ENCODE measurements around the gene FAM131A. TPM values are rescaled to one million over a fixed set of nuclear protein-coding genes. Genes with fewer than 3 reads are reported as not detected.

Gene FAM131A
- total and polyA plus RNA-seq, 7 experiments from 2014 or later = 2.2 to 13.4 (median 8.2) TPM

- Mint-ChIP-seq H3K27me3 (peaks cover 38 to 82% (median 48%) of the 10 kb centered on the region in 5 donors), H3K27ac (no peak overlapping the region), H3K9me3 (peaks cover 0 to 3% (median 0%) of the 10 kb centered on the region in 11 donors), H3K4me1 (peaks cover 0 to 15% (median 8%) of the 10 kb centered on the region in 7 donors), H3K36me3 (peaks cover 0 to 1% (median 0%) of the 10 kb centered on the region in 5 donors), H3K4me3 (peak overlapping the region in 2 of 10 donors; percentile 80 to 81)
- peaks cover 4 to 5% of the 10 kb centered on the region in 2 donors for H3K4me1 ChIP-seq (ENCODE audit: control insufficient read depth in 2 of 2, insufficient read depth in 2 of 2, low read length in 2 of 2)
- CTCF ChIA-PET = interaction anchor here (0.8 kb wide), 1 partner anchor 8 kb away, joined by 4 read pairs; no protein-coding TSS in a partner anchor
- peak; percentile 31 for ATAC-seq
- H3K27me3 ChIP-seq (ENCODE audit: control insufficient read depth in 2 of 2, insufficient read depth in 2 of 2, low read length in 2 of 2) = peaks cover 0 to 9% of the 10 kb centered on the region in 2 donors
- POLR2A ChIA-PET = interaction anchor here (1.6 kb wide), 1 partner anchor 12 kb away, joined by 4 read pairs; no protein-coding TSS in a partner anchor
- intact Hi-C loops (cut with micrococcal nuclease) = no loop called here
- no peak overlapping the region for H3K27ac ChIP-seq (ENCODE audit: low read depth, low read length)
- no peak overlapping the region for H3K4me3 ChIP-seq (ENCODE audit: low read length)
- H3K36me3 ChIP-seq (ENCODE audit: control insufficient read depth in 2 of 3, insufficient read depth in 3 of 3, low read length in 3 of 3) = no peaks in the 10 kb centered on the region
- DNase-seq = peak in 1 of 9 donors; percentile 18
- no peaks in the 10 kb centered on the region for H3K9me3 ChIP-seq (ENCODE audit: control insufficient read depth in 2 of 3, low read length in 3 of 3)
Measured at GRCh38 chr3:184380185-184380626, 42.8 kb downstream of the FAM131A start.

GRCh38 chr3:184380627-184381260 lies 43.3 kb downstream of the FAM131A start:
- H3K4me1 Mint-ChIP-seq = peaks cover 0 to 15% (median 8%) of the 10 kb centered on the region in 7 donors
- peak overlapping the region; percentile 50 to 84 (median 76) for H3K4me3 Mint-ChIP-seq
- ChIA-PET CTCF (interaction anchor here (0.8 kb wide), 1 partner anchor 9 kb away, joined by 4 read pairs; no protein-coding TSS in a partner anchor), POLR2A (interaction anchor here (1.6 kb wide), 1 partner anchor 13 kb away, joined by 4 read pairs; no protein-coding TSS in a partner anchor)
- H3K27me3 Mint-ChIP-seq = peaks cover 34 to 79% (median 42%) of the 10 kb centered on the region in 5 donors
- no peak overlapping the region for H3K27ac ChIP-seq (ENCODE audit: low read depth, low read length)
- no peaks in the 10 kb centered on the region for H3K36me3 ChIP-seq (ENCODE audit: control insufficient read depth in 2 of 3, insufficient read depth in 3 of 3, low read length in 3 of 3)
- H3K27me3 ChIP-seq (ENCODE audit: control insufficient read depth in 2 of 2, insufficient read depth in 2 of 2, low read length in 2 of 2) = peaks cover 0 to 9% of the 10 kb centered on the region in 2 donors
- peak overlapping the region; percentile 36 for H3K4me3 ChIP-seq (ENCODE audit: low read length)
- H3K36me3 Mint-ChIP-seq = peaks cover 0 to 1% (median 0%) of the 10 kb centered on the region in 5 donors
- H3K9me3 ChIP-seq (ENCODE audit: control insufficient read depth in 2 of 3, low read length in 3 of 3) = no peaks in the 10 kb centered on the region
- no peak for DNase-seq
- peak; percentile 20 for ATAC-seq
- H3K4me1 ChIP-seq (ENCODE audit: control insufficient read depth in 2 of 2, insufficient read depth in 2 of 2, low read length in 2 of 2) = peaks cover 4 to 5% of the 10 kb centered on the region in 2 donors
- intact Hi-C loops (cut with micrococcal nuclease) = no loop called here
- no peak overlapping the region for H3K27ac Mint-ChIP-seq
- H3K9me3 Mint-ChIP-seq = peaks cover 0 to under 1% (median 0%) of the 10 kb centered on the region in 11 donors

DNA sequence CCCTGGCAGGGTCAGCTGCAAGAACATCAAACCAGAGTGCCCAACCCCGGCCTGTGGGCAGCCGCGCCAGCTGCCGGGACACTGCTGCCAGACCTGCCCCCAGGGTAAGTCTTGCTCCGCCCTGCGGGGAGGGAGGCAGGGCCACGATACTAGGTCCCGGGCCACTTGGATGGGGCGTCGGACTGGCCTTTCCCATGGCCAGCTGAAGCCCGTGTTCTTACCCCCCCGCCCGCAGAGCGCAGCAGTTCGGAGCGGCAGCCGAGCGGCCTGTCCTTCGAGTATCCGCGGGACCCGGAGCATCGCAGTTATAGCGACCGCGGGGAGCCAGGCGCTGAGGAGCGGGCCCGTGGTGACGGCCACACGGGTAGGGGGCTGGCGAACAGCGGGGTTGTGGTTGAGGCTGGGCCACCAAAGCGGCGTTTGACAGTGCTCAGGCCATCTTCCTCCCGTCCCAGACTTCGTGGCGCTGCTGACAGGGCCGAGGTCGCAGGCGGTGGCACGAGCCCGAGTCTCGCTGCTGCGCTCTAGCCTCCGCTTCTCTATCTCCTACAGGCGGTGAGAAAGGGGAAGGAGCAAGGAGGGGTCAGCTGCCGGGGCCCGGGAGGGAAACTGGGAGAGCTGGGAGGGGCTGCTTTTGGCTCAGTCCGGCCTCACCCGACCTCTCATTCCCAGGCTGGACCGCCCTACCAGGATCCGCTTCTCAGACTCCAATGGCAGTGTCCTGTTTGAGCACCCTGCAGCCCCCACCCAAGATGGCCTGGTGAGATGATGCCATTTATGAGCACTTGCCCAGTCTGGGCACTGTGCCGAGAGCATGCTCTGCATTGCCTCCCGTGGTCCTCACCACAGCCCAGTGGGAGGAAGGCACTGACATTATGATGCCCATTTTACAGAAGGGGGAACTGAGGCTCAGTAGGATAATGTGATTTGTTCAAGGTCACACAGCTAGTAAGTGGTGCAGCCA lies 44.1 kb downstream of the FAM131A start:
- Mint-ChIP-seq H3K4me1 (peaks cover 0 to 15% (median 8%) of the 10 kb centered on the region in 7 donors), H3K4me3 (peak overlapping the region; percentile 36 to 84 (median 72)), H3K27me3 (peaks cover 33 to 75% (median 40%) of the 10 kb centered on the region in 5 donors), H3K9me3 (no peaks in the 10 kb centered on the region), H3K36me3 (peaks cover 0 to 1% (median 0%) of the 10 kb centered on the region in 5 donors), H3K27ac (no peak overlapping the region)
- peak overlapping the region; percentile 36 for H3K4me3 ChIP-seq (ENCODE audit: low read length)
- no peaks in the 10 kb centered on the region for H3K9me3 ChIP-seq (ENCODE audit: control insufficient read depth in 2 of 3, low read length in 3 of 3)
- ChIA-PET CTCF (no interaction called here), POLR2A (no interaction called here)
- peaks cover 4 to 5% of the 10 kb centered on the region in 2 donors for H3K4me1 ChIP-seq (ENCODE audit: control insufficient read depth in 2 of 2, insufficient read depth in 2 of 2, low read length in 2 of 2)
- DNase-seq (no peak), ATAC-seq (peak; percentile 34)
- H3K27me3 ChIP-seq (ENCODE audit: control insufficient read depth in 2 of 2, insufficient read depth in 2 of 2, low read length in 2 of 2) = peaks cover 0 to 9% of the 10 kb centered on the region in 2 donors
- H3K36me3 ChIP-seq (ENCODE audit: control insufficient read depth in 2 of 3, insufficient read depth in 3 of 3, low read length in 3 of 3) = no peaks in the 10 kb centered on the region
- intact Hi-C loops (cut with micrococcal nuclease) = no loop called here
- no peak overlapping the region for H3K27ac ChIP-seq (ENCODE audit: low read depth, low read length)

DNA sequence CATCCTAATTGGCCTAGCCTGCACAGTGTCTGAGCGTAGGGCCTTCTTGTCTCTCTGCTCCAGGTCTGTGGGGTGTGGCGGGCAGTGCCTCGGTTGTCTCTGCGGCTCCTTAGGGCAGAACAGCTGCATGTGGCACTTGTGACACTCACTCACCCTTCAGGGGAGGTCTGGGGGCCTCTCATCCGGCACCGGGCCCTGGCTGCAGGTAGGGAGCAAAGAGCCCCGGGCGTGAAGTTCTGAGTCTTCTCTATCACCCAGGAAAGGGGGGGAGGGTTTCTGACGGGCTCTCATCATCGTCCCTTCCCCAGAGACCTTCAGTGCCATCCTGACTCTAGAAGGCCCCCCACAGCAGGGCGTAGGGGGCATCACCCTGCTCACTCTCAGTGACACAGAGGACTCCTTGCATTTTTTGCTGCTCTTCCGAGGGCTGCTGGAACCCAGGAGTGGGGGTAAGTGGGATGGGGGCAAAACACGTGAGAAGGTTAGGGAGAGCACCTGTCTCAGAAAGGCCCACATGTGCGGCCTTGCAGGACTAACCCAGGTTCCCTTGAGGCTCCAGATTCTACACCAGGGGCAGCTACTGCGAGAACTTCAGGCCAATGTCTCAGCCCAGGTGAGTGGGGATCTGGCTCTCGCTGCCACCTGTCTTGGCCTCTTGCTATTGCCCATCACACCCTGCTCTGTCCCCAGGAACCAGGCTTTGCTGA lies 45.1 kb downstream of the FAM131A start:
- Mint-ChIP-seq H3K27ac (no peak overlapping the region), H3K27me3 (peaks cover 31 to 66% (median 40%) of the 10 kb centered on the region in 5 donors), H3K4me1 (peaks cover 0 to 15% (median 7%) of the 10 kb centered on the region in 7 donors), H3K36me3 (peaks cover 0 to 1% (median 0%) of the 10 kb centered on the region in 5 donors), H3K9me3 (no peaks in the 10 kb centered on the region), H3K4me3 (peak overlapping the region in 1 of 10 donors; percentile 80)
- no peak overlapping the region for H3K27ac ChIP-seq (ENCODE audit: low read depth, low read length)
- no peaks in the 10 kb centered on the region for H3K36me3 ChIP-seq (ENCODE audit: control insufficient read depth in 2 of 3, insufficient read depth in 3 of 3, low read length in 3 of 3)
- H3K9me3 ChIP-seq (ENCODE audit: control insufficient read depth in 2 of 3, low read length in 3 of 3) = no peaks in the 10 kb centered on the region
- intact Hi-C loops (cut with micrococcal nuclease) = no loop called here
- ChIA-PET POLR2A (no interaction called here), CTCF (no interaction called here)
- peaks cover 0 to 9% of the 10 kb centered on the region in 2 donors for H3K27me3 ChIP-seq (ENCODE audit: control insufficient read depth in 2 of 2, insufficient read depth in 2 of 2, low read length in 2 of 2)
- no peak for ATAC-seq
- no peak for DNase-seq
- H3K4me3 ChIP-seq (ENCODE audit: low read length) = no peak overlapping the region
- H3K4me1 ChIP-seq (ENCODE audit: control insufficient read depth in 2 of 2, insufficient read depth in 2 of 2, low read length in 2 of 2) = peaks cover 4 to 5% of the 10 kb centered on the region in 2 donors

DNA sequence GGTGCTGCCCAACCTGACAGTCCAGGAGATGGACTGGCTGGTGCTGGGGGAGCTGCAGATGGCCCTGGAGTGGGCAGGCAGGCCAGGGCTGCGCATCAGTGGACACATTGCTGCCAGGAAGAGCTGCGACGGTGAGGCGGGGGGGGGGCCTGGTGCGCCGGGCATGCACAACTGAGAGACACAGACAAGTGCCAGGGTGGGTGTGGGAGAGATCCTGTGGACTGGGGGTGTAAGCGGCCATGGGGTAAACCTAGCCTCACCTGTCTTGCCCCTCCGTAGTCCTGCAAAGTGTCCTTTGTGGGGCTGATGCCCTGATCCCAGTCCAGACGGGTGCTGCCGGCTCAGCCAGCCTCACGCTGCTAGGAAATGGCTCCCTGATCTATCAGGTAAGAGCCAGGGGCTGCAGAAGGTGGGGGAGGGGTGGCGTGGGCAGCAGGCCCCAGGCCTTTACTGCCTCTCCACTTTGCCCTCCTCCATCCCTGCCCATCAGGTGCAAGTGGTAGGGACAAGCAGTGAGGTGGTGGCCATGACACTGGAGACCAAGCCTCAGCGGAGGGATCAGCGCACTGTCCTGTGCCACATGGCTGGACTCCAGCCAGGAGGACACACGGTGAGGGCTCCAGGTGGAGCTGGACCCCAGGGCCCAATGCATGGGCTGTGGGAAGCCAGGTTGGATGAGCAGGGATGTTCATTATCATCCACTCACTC lies 45.8 kb downstream of the FAM131A start:
- DNase-seq (no peak), ATAC-seq (no peak)
- Mint-ChIP-seq H3K36me3 (peaks cover 0 to 1% (median 0%) of the 10 kb centered on the region in 5 donors), H3K27ac (no peak overlapping the region), H3K4me3 (no peak overlapping the region), H3K4me1 (peaks cover 0 to 15% (median 7%) of the 10 kb centered on the region in 7 donors), H3K9me3 (no peaks in the 10 kb centered on the region), H3K27me3 (peaks cover 25 to 59% (median 36%) of the 10 kb centered on the region in 5 donors)
- ChIA-PET CTCF (interaction anchor here (1.4 kb wide), 1 partner anchor 11 kb away, joined by 3 read pairs; no protein-coding TSS in a partner anchor), POLR2A (no interaction called here)
- Histone ChIP-seq H3K9me3 (ENCODE audit: control insufficient read depth in 2 of 3, low read length in 3 of 3) (no peaks in the 10 kb centered on the region), H3K36me3 (ENCODE audit: control insufficient read depth in 2 of 3, insufficient read depth in 3 of 3, low read length in 3 of 3) (no peaks in the 10 kb centered on the region), H3K4me1 (ENCODE audit: control insufficient read depth in 2 of 2, insufficient read depth in 2 of 2, low read length in 2 of 2) (peaks cover 4 to 5% of the 10 kb centered on the region in 2 donors), H3K27me3 (ENCODE audit: control insufficient read depth in 2 of 2, insufficient read depth in 2 of 2, low read length in 2 of 2) (peaks cover 0 to 9% of the 10 kb centered on the region in 2 donors), H3K4me3 (ENCODE audit: low read length) (no peak overlapping the region), H3K27ac (ENCODE audit: low read depth, low read length) (no peak overlapping the region)
- intact Hi-C loops (cut with micrococcal nuclease) = no loop called here

Data from naive thymus-derived CD4-positive, alpha-beta T cell (primary cell).